MM.1S (cell line): ENCODE results near the gene ANXA6.

ENCODE experiments used
- DNase-seq: peaks from one replicate; pipeline ENCODE4 v3.0.0-alpha.2; 2015
- H2AFZ ChIP-seq: fragments of 300-600 bp; sonication (generic); 2 replicates; pipeline ENCODE4 v1.6.0; 2016; ENCODE audit warnings: antibody characterized with exemption, low read length
- H3F3A ChIP-seq: fragments of 300-600 bp; sonication (generic); 2 replicates; pipeline ENCODE4 v1.6.1; 2016; ENCODE audit warnings: mild to moderate bottlenecking, antibody characterized with exemption, low read length, moderate library complexity, mixed read lengths; ENCODE audit not compliant: insufficient read depth
- H3K27ac ChIP-seq: fragments of 300-600 bp; sonication (generic); 2 replicates; pipeline ENCODE4 v1.5.1; 2016; ENCODE audit warnings: mild to moderate bottlenecking, low read length
- H3K27me3 ChIP-seq: fragments of 300-600 bp; sonication (generic); replicated peaks from 2 replicates; pipeline ENCODE4 v1.6.0; 2016; ENCODE audit warnings: low read length; ENCODE audit not compliant: insufficient read depth
- H3K36me3 ChIP-seq: fragments of 300-600 bp; sonication (generic); replicated peaks from 2 replicates; pipeline ENCODE4 v1.6.1; 2016; ENCODE audit warnings: mild to moderate bottlenecking, low read length, mixed read lengths; ENCODE audit not compliant: insufficient read depth
- H3K4me1 ChIP-seq: fragments of 300-600 bp; sonication (generic); 2 replicates; pipeline ENCODE4 v1.6.1; 2016; ENCODE audit warnings: low read length, mixed read lengths
- H3K4me2 ChIP-seq: fragments of 300-600 bp; sonication (generic); 2 replicates; pipeline ENCODE4 v1.6.0; 2016; ENCODE audit warnings: low read depth, low read length
- H3K4me3 ChIP-seq: fragments of 300-600 bp; sonication (generic); 2 replicates; pipeline ENCODE4 v1.5.1; 2016; ENCODE audit warnings: low read length, mixed read lengths
- H3K79me2 ChIP-seq: fragments of 300-600 bp; sonication (generic); 2 replicates; pipeline ENCODE4 v1.6.1; 2016; ENCODE audit warnings: mixed run types, low read length, mixed read lengths
- H3K9ac ChIP-seq: fragments of 300-600 bp; sonication (generic); 2 replicates; pipeline ENCODE4 v1.6.1; 2016; ENCODE audit warnings: low read length, mixed read lengths
- H3K9me2 ChIP-seq: fragments of 300-600 bp; sonication (generic); replicated peaks from 2 replicates; pipeline ENCODE4 v1.6.1; 2016; ENCODE audit warnings: mild to moderate bottlenecking, low read length, mixed read lengths; ENCODE audit not compliant: insufficient read depth
- H3K9me3 ChIP-seq: fragments of 300-600 bp; sonication (generic); replicated peaks from 2 replicates; pipeline ENCODE4 v1.6.1; 2016; ENCODE audit warnings: mild to moderate bottlenecking, low read length, mixed read lengths; ENCODE audit not compliant: insufficient read depth
- H4K20me1 ChIP-seq: fragments of 300-600 bp; sonication (generic); 2 replicates; pipeline ENCODE4 v1.6.1; 2016; ENCODE audit warnings: mild to moderate bottlenecking, low read length, moderate library complexity, mixed read lengths; ENCODE audit not compliant: insufficient read depth
- CTCF ChIP-seq: fragments of 300-600 bp; sonication (generic); IDR thresholded peaks from 2 replicates; pipeline ENCODE4 v1.5.1; 2016; ENCODE audit warnings: antibody characterized with exemption, low read length, mixed read lengths
- EZH2 ChIP-seq: fragments of 300-600 bp; sonication (generic); optimal IDR thresholded peaks from 2 replicates; pipeline ENCODE3; 2017; ENCODE audit warnings: low read depth, mild to moderate bottlenecking, antibody characterized with exemption, low read length, mixed read lengths
- EZH2phosphoT487 ChIP-seq: fragments of 300-600 bp; sonication (generic); IDR thresholded peaks from 2 replicates; pipeline ENCODE4 v1.6.1; 2018; ENCODE audit warnings: antibody characterized with exemption, low read length

Gene ANXA6

GRCh38 chr5:151125421-151125820, 32.2 kb downstream of the ANXA6 start:
- peaks cover 9% of the 10 kb centered on the region for H3F3A ChIP-seq
- H2AFZ ChIP-seq = no peak overlapping the region
- no peaks in the 10 kb centered on the region for H3K27me3 ChIP-seq
- peaks cover 3% of the 10 kb centered on the region; the same call in 1 of the 2 replicates for H3K4me1 ChIP-seq
- no peak overlapping the region for H3K27ac ChIP-seq
- TF ChIP-seq EZH2phosphoT487 = no peak
- no peak for TF ChIP-seq CTCF
- H3K9me3 ChIP-seq = no peaks in the 10 kb centered on the region
- no peak overlapping the region for H3K4me2 ChIP-seq
- H4K20me1 ChIP-seq = no peaks in the 10 kb centered on the region
- no peak for DNase-seq
- H3K9ac ChIP-seq = no peak overlapping the region
- peaks cover 68% of the 10 kb centered on the region for H3K79me2 ChIP-seq
- peaks cover 32% of the 10 kb centered on the region for H3K36me3 ChIP-seq
- H3K9me2 ChIP-seq = no peaks in the 10 kb centered on the region
- no peak overlapping the region for H3K4me3 ChIP-seq

- Histone ChIP-seq H3K36me3 (peaks cover 36% of the 10 kb centered on the region), H3K9me2 (no peaks in the 10 kb centered on the region), H3K79me2 (peaks cover 62% of the 10 kb centered on the region), H3K27ac (no peak overlapping the region), H3K4me3 (no peak overlapping the region), H3K9ac (no peak overlapping the region), H3K4me1 (peaks cover 3% of the 10 kb centered on the region; the same call in 1 of the 2 replicates), H3K27me3 (no peaks in the 10 kb centered on the region), H3K4me2 (no peak overlapping the region), H2AFZ (no peak overlapping the region), H3F3A (peaks cover 9% of the 10 kb centered on the region), H4K20me1 (no peaks in the 10 kb centered on the region), H3K9me3 (no peaks in the 10 kb centered on the region)
- no peak for TF ChIP-seq CTCF
- TF ChIP-seq EZH2phosphoT487 = no peak
- no peak for TF ChIP-seq EZH2
- no peak for DNase-seq
Measured at GRCh38 chr5:151123897-151124751, 33.5 kb downstream of the ANXA6 start.

DNA sequence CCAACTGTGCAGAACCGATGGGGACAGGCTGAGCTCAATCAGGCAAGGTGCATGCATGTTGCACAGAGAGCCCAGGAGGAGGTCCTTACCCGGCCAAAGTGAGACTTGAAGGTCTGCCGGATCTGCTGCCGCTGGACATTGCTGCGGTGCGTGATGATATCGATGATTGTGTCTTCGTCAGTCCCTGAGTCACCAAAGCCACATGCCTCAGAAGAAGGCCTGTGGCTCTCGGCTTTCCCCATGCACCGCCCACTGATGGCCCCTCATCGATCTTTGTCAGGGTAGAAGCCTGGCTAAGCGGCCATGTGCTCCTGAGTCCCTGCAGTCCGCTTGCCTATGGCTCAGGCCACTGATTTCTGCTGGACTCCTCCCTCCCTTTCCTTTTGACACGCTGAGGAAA, 34.8 kb downstream of the ANXA6 start:
- Histone ChIP-seq H3K4me1 (peaks cover 3% of the 10 kb centered on the region; the same call in 1 of the 2 replicates), H3K36me3 (peaks cover 31% of the 10 kb centered on the region), H3K27ac (no peak overlapping the region)

More for the DNA sequence above, 34.8 kb downstream of the ANXA6 start:
- H4K20me1 ChIP-seq = no peaks in the 10 kb centered on the region
- H3K9me2 ChIP-seq = no peaks in the 10 kb centered on the region
- H3K9me3 ChIP-seq = no peaks in the 10 kb centered on the region
- no peak overlapping the region for H3K4me3 ChIP-seq
- TF ChIP-seq EZH2 = no peak
- no peak for TF ChIP-seq CTCF
- TF ChIP-seq EZH2phosphoT487 = no peak
- peaks cover 52% of the 10 kb centered on the region for H3K79me2 ChIP-seq
- no peak overlapping the region for H2AFZ ChIP-seq
- H3F3A ChIP-seq = peaks cover 3% of the 10 kb centered on the region
- DNase-seq = no peak
- no peak overlapping the region for H3K4me2 ChIP-seq
- no peak overlapping the region for H3K9ac ChIP-seq
- no peaks in the 10 kb centered on the region for H3K27me3 ChIP-seq
